Activated CD8-positive, alpha-beta memory T cell treated with anti-CD3 and anti-CD28 coated beads, Interleukin-2, amount 10 ng/mL, durations not matched to agents 7 days and 5 days (primary cell): ENCODE data around the gene SLC39A11. TPM values are rescaled to one million over a fixed set of nuclear protein-coding genes. Genes with fewer than 3 reads are reported as not detected.

Source experiments
- ATAC-seq: fragments of 150-1000 bp; cut with Tn5 transposase; one replicate; pipeline ENCODE4 v1.10.0; 2021; ENCODE audit warnings: moderate library complexity
- CTCF ChIA-PET: fragments of 350-600 bp; sonication (Branson Sonifier 250); formaldehyde crosslinking; loops from one replicate; lab custom pipeline; 2021; ENCODE audit warnings: antibody characterized with exemption; lab: Charles Lee
- DNase-seq: peaks from one replicate; pipeline ENCODE4 v3.0.0-alpha.2; 2020
- H3K27ac Mint-ChIP-seq: one replicate; pipeline ENCODE4 v1.8.0; 2021; ENCODE audit warnings: mild to moderate bottlenecking, mixed read lengths
- H3K27me3 Mint-ChIP-seq: one replicate; pipeline ENCODE4 v1.8.0; 2021; ENCODE audit warnings: mixed read lengths
- H3K36me3 Mint-ChIP-seq: one replicate; pipeline ENCODE4 v1.8.0; 2021; ENCODE audit warnings: mild to moderate bottlenecking, mixed read lengths
- H3K4me1 Mint-ChIP-seq: one replicate; pipeline ENCODE4 v1.8.0; 2021; ENCODE audit warnings: mixed read lengths
- H3K4me3 Mint-ChIP-seq: one replicate; pipeline ENCODE4 v1.8.0; 2021; ENCODE audit warnings: mild to moderate bottlenecking, moderate library complexity, mixed read lengths
- H3K9me3 Mint-ChIP-seq: one replicate; pipeline ENCODE4 v1.8.0; 2022; ENCODE audit warnings: low read depth, mixed read lengths
- total RNA-seq, 2 experiments: library from RNA; stranded (reverse); gene quantifications; one replicate each; pipeline ENCODE4 v1.2.3, GENCODE V29; 2021

Gene SLC39A11
- total RNA-seq, 2 experiments from 2014 or later: 16.8 to 25.5 TPM

- peaks cover 7% of the 10 kb centered on the region for H3K36me3 Mint-ChIP-seq
- H3K27ac Mint-ChIP-seq: no peak overlapping the region
- CTCF ChIA-PET: interaction anchor here (0.6 kb wide), 1 partner anchor 344 kb away, joined by 4 read pairs; no protein-coding TSS in a partner anchor
- H3K4me3 Mint-ChIP-seq: no peak overlapping the region
- no peak for ATAC-seq
- DNase-seq: no peak
- peaks cover 4% of the 10 kb centered on the region for H3K9me3 Mint-ChIP-seq
- H3K27me3 Mint-ChIP-seq: no peaks in the 10 kb centered on the region
- no peaks in the 10 kb centered on the region for H3K4me1 Mint-ChIP-seq
Measured at GRCh38 chr17:73042225-73042624, 50.3 kb downstream of the SLC39A11 start.

- H3K4me1 Mint-ChIP-seq: no peaks in the 10 kb centered on the region
- no peak for ATAC-seq
- H3K27me3 Mint-ChIP-seq: no peaks in the 10 kb centered on the region
- no peak overlapping the region for H3K27ac Mint-ChIP-seq
- no peak for DNase-seq
- no peak overlapping the region for H3K4me3 Mint-ChIP-seq
- peaks cover 7% of the 10 kb centered on the region for H3K36me3 Mint-ChIP-seq
- H3K9me3 Mint-ChIP-seq: peaks cover 4% of the 10 kb centered on the region
- CTCF ChIA-PET: interaction anchor here (0.7 kb wide), 1 partner anchor 9 kb away, joined by 3 read pairs; no protein-coding TSS in a partner anchor
Measured at GRCh38 chr17:73039282-73039681, 53.2 kb downstream of the SLC39A11 start.

DNA sequence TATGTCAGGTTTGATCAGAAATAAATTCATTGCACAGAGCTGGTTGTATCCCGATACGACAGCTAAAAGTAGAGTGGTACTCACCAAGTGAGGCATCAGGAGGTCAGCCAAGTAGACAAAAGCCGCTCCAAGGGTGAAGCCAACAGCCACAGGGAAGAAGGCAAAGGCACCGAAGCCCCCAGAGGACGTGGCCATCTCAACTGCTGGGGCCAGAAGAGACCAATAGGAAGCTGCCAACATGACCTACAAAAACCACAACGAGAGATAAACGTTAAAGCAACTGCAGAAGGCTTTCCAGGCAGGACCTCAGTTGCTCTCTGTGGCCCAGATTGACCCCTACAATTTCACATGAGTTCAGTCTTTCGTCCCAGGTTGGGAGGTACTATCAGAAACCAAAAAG, 61.0 kb downstream of the SLC39A11 start:
- Mint-ChIP-seq H3K9me3 (no peaks in the 10 kb centered on the region), H3K4me3 (no peak overlapping the region), H3K27ac (no peak overlapping the region), H3K4me1 (no peaks in the 10 kb centered on the region), H3K36me3 (peaks cover 2% of the 10 kb centered on the region), H3K27me3 (no peaks in the 10 kb centered on the region)
- DNase-seq: no peak
- no peak for ATAC-seq
- CTCF ChIA-PET: no interaction called here

- DNase-seq: no peak
- H3K27me3 Mint-ChIP-seq: no peaks in the 10 kb centered on the region
- H3K27ac Mint-ChIP-seq: no peak overlapping the region
- H3K4me1 Mint-ChIP-seq: no peaks in the 10 kb centered on the region
- CTCF ChIA-PET: no interaction called here
- no peak for ATAC-seq
- H3K9me3 Mint-ChIP-seq: no peaks in the 10 kb centered on the region
- H3K4me3 Mint-ChIP-seq: no peak overlapping the region
- H3K36me3 Mint-ChIP-seq: peaks cover 2% of the 10 kb centered on the region
Measured at GRCh38 chr17:73030995-73031394, 61.5 kb downstream of the SLC39A11 start.

- Mint-ChIP-seq H3K9me3 (no peaks in the 10 kb centered on the region), H3K27ac (no peak overlapping the region), H3K27me3 (no peaks in the 10 kb centered on the region), H3K36me3 (peaks cover 2% of the 10 kb centered on the region), H3K4me1 (no peaks in the 10 kb centered on the region), H3K4me3 (no peak overlapping the region)
- CTCF ChIA-PET: no interaction called here
- no peak for ATAC-seq
- DNase-seq: no peak
Measured at GRCh38 chr17:73030501-73030921, 62.0 kb downstream of the SLC39A11 start.

DNA sequence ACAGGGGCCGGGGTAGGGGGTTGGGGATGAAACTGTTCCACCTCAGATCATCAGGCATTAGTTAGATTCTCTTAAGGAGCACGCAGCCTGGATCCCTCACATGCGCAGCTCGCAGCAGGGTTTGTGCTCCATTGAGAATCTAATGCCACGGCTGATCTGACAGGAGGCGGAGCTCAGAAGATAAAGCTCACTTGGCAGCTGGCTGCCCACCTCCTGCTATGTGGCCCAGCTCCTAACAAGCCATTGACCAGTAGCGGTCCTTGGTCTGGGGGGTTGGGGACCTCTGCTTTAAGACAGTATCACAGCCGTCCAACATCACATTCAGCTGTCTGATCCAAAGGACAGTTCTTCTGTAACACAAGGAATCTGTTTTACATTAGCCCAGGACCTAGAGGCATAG, 62.5 kb downstream of the SLC39A11 start:
- Mint-ChIP-seq H3K4me1 (no peaks in the 10 kb centered on the region), H3K4me3 (no peak overlapping the region), H3K9me3 (no peaks in the 10 kb centered on the region), H3K27me3 (no peaks in the 10 kb centered on the region), H3K27ac (no peak overlapping the region), H3K36me3 (peaks cover 3% of the 10 kb centered on the region)
- DNase-seq (no peak), ATAC-seq (no peak)
- CTCF ChIA-PET: no interaction called here

- ATAC-seq (no peak), DNase-seq (no peak)
- Mint-ChIP-seq H3K27ac (no peak overlapping the region), H3K36me3 (peaks cover 3% of the 10 kb centered on the region), H3K9me3 (no peaks in the 10 kb centered on the region), H3K4me1 (no peaks in the 10 kb centered on the region), H3K4me3 (no peak overlapping the region), H3K27me3 (no peaks in the 10 kb centered on the region)
- CTCF ChIA-PET: no interaction called here
Measured at GRCh38 chr17:73029021-73029420, 63.5 kb downstream of the SLC39A11 start.

DNA sequence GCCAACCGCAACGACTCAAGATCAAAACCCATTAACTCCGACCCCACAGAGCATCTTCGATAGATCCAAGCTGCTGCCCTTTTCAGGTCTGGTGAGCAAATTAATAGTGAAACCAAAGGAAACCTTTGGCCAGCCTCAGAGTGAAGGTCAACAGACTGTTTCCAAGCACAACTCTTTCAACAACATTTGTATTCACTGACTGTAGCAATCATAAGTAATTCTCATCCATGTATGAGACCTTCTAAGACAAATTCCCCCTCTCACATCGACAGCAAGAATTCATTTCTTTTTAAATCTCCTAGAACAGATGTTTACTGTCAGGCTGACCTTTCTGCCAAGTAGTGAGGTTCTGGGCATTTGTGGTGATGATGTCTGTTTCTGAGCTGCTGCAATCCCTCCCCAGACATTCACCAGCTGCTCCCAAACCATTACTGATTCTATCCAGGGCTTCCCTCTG, 64.2 kb downstream of the SLC39A11 start:
- ATAC-seq (no peak), DNase-seq (no peak)
- CTCF ChIA-PET: no interaction called here
- Mint-ChIP-seq H3K27me3 (no peaks in the 10 kb centered on the region), H3K9me3 (no peaks in the 10 kb centered on the region), H3K4me1 (no peaks in the 10 kb centered on the region), H3K4me3 (no peak overlapping the region), H3K27ac (no peak overlapping the region), H3K36me3 (peaks cover 5% of the 10 kb centered on the region)

DNA sequence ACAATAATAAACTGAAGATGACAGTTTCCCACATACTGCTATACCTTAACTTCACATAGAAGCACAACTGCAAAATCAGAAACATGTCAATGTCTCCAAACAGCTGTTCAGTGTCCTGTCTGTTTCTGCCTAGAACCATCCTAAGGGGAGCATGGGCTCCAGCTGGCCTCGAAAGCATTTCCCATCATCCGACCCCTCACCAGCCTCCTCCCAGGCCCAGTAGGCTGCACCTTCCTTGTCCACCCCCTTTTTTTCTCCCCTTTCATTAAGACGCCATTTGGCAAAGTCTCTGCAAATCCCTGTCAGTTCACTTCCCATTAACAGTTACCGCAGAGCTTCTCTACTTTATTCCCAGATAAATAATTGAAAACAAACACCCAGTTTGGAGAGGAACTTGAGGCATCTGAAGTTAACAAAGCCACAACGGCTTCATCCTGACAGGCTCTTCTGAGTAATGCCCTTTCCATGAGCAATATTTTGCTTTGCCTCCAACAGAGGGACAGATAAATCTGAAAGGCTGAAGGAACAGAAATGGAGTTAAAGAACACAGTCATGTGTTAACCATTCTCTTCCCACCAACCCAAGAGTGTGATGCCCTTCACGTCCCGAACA, 65.3 kb downstream of the SLC39A11 start:
- Mint-ChIP-seq H3K4me3 (no peak overlapping the region), H3K27me3 (no peaks in the 10 kb centered on the region), H3K36me3 (peaks cover 5% of the 10 kb centered on the region), H3K27ac (no peak overlapping the region), H3K9me3 (no peaks in the 10 kb centered on the region), H3K4me1 (no peaks in the 10 kb centered on the region)
- CTCF ChIA-PET: no interaction called here
- DNase-seq: no peak
- no peak for ATAC-seq

GRCh38 chr17:73025041-73025560, 67.4 kb downstream of the SLC39A11 start:
- CTCF ChIA-PET: no interaction called here
- H3K27ac Mint-ChIP-seq: no peak overlapping the region
- no peaks in the 10 kb centered on the region for H3K9me3 Mint-ChIP-seq
- no peak overlapping the region for H3K4me3 Mint-ChIP-seq
- ATAC-seq (no peak), DNase-seq (no peak)
- H3K27me3 Mint-ChIP-seq: no peaks in the 10 kb centered on the region
- no peaks in the 10 kb centered on the region for H3K4me1 Mint-ChIP-seq
- peaks cover 5% of the 10 kb centered on the region for H3K36me3 Mint-ChIP-seq

DNA sequence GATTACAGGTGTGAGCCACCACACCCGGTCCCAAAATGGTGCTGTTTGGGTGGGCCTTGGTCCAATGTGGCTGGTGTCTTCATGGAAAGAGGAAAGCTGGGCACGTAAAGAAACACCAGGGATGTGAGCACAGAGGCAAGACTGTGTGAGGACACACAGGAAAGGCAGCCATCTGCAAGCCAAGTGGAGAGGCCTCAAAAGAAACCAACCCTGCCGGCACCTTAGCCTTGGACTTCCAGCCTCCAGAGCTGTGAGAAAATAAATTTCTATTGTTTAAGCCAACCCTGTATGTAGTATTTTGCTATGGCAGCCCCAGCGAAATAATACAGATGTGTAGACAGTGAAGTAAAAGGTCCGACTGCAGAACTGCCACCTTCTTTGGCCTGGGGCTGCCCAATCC, 68.7 kb downstream of the SLC39A11 start:
- H3K4me1 Mint-ChIP-seq: no peaks in the 10 kb centered on the region
- H3K4me3 Mint-ChIP-seq: no peak overlapping the region
- no peaks in the 10 kb centered on the region for H3K27me3 Mint-ChIP-seq
- no peak for DNase-seq
- ATAC-seq: no peak
- peaks cover 1% of the 10 kb centered on the region for H3K9me3 Mint-ChIP-seq
- no peak overlapping the region for H3K27ac Mint-ChIP-seq
- CTCF ChIA-PET: no interaction called here
- peaks cover 4% of the 10 kb centered on the region for H3K36me3 Mint-ChIP-seq

GRCh38 chr17:73022694-73023093, 69.8 kb downstream of the SLC39A11 start:
- Mint-ChIP-seq H3K4me3 (no peak overlapping the region), H3K27ac (no peak overlapping the region), H3K9me3 (peaks cover 5% of the 10 kb centered on the region), H3K27me3 (no peaks in the 10 kb centered on the region), H3K4me1 (no peaks in the 10 kb centered on the region), H3K36me3 (peaks cover 4% of the 10 kb centered on the region)
- DNase-seq (no peak), ATAC-seq (no peak)
- CTCF ChIA-PET: no interaction called here

- H3K27me3 Mint-ChIP-seq: no peaks in the 10 kb centered on the region
Measured at GRCh38 chr17:73021771-73022170, 70.7 kb downstream of the SLC39A11 start.

DNA sequence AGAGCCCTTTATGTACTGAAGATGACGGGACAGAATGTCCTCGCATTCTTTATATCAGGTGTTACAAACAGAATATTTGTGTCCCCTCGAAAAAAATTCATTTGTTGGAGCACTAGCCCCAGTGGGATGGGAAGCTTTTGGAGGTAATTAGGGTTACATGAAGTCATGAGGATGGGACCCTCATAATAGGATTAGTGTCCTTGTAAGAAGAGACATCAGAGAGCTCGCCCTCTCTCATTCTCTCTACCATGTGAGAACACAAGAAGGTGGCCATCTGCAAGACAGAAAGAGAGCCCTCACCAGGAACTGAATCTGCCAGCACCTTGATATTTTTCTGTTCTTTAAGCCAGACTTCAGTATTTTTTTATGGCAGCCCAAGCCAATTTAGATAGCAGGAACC, 72.4 kb downstream of the SLC39A11 start:
- ATAC-seq (no peak), DNase-seq (no peak)
- H3K27ac Mint-ChIP-seq: no peak overlapping the region
- H3K9me3 Mint-ChIP-seq: peaks cover 5% of the 10 kb centered on the region
- no peaks in the 10 kb centered on the region for H3K27me3 Mint-ChIP-seq
- CTCF ChIA-PET: no interaction called here
- H3K4me1 Mint-ChIP-seq: no peaks in the 10 kb centered on the region
- peaks cover 5% of the 10 kb centered on the region for H3K36me3 Mint-ChIP-seq
- no peak overlapping the region for H3K4me3 Mint-ChIP-seq

More at GRCh38 chr17:73021771-73022170, 70.7 kb downstream of the SLC39A11 start:
- Mint-ChIP-seq H3K27ac (no peak overlapping the region), H3K9me3 (peaks cover 5% of the 10 kb centered on the region), H3K4me1 (no peaks in the 10 kb centered on the region), H3K36me3 (peaks cover 6% of the 10 kb centered on the region), H3K4me3 (no peak overlapping the region)
- CTCF ChIA-PET: no interaction called here
- ATAC-seq (no peak), DNase-seq (no peak)
